HG03575 (cell line): ENCODE results near the gene EXOC2.
"Not testable (repeated sequence)": the region's sequence is repeated elsewhere in the genome, so short reads cannot be mapped to it uniquely, and the experiment has no call there.

ENCODE experiments used
- ATAC-seq: cut with Tn5 transposase; IDR thresholded peaks from one replicate; pipeline ENCODE4 v1.9.1; 2021; ENCODE audit not compliant: unreplicated experiment, insufficient number of reproducible peaks, low FRiP score; ENCODE audit errors: extremely low read depth

The EXOC2 gene

DNA sequence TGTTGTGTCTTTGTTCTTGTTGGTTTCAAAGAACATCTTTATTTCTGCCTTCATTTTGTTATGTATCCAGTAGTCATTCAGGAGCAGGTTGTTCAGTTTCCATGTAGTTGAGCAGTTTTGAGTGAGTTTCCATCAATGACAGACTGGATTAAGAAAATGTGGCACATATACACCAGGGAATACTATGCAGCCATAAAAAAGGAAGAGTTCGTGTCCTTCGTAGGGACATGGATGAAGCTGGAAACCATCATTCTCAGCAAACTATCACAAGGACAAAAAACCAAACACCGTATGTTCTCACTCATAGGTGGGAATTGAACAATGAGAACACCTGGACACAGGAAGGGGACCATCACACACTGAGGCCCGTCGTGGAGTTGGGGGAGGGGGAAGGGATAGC, 87.0 kb downstream of the EXOC2 start:
- not testable (repeated sequence) for ATAC-seq

DNA sequence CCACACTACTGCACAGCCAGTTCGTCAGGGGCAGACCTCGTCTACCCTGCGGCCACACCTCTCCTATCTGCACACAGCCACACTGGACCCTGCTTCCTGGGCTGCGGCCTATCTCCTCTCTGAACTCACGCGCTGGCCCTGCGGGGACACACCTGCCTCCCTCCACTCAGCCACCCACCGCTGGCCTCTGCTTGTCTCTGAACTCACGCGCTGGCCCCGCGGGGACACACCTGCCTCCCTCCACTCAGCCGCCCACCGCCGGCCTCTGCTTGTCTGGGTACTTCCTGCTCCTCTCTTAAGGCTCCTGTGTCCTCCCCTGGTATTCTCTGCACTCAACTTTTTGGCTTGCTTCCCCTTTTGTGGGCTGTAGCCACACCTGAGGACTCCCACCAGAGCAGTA, 88.4 kb downstream of the EXOC2 start:
- ATAC-seq: no peak

DNA sequence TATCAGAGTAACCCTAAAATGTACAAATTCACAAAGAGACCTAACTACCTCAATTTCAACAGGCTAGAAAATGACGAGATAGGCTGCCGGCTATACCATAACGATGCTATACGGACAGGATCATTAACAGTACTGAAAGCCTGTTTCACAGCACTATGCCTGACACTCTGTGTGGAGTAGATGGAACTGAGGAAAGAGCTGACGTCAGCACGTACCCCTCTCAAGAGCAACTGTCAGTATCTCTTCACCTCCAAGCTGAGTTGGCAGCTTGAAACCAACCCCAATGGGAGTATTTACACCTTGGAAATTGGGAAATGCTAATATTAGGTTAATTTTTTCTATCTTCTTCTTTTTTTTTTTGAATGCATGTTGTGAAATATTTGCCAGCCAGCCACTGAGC, 89.7 kb downstream of the EXOC2 start:
- ATAC-seq: no peak

DNA sequence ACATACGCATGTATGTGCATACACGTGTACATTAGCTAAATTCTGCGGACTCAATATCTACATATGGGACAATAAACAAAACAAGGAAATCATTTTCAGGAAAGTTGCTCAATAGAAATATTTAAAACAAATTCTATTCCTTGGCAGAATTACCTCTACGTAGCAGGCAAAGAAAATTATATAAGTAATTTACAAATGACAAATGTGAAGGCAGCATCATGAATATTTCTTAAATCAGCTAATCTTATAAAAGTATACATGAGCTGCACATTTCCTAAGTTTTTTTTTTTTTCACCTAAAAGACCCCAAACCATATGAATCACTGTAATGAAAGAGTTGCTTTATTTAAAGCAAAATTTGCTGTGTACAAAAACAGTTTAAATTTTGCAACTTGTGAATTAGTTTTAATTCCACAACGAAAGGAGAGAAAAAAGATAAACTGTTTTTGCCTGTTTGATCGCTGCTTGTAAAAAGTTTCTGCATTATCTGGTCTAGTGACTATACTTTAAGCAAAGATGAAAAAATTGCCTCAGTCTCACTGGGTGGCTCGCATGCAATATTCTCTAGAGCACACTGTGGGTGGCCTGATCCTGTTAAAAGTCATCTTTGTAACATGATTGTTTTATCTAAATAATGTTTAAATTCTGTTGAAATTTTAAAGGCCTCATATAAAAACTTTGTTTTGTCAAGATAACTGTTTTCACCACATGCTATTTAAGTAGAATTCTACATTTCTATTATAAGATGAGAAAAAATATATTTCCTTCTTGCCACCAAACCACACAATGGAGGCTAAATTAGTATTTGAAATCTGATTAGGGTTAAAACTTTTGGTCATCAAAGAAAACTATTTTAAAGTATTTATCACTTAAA, 93.1 kb downstream of the EXOC2 start:
- no peak for ATAC-seq

DNA sequence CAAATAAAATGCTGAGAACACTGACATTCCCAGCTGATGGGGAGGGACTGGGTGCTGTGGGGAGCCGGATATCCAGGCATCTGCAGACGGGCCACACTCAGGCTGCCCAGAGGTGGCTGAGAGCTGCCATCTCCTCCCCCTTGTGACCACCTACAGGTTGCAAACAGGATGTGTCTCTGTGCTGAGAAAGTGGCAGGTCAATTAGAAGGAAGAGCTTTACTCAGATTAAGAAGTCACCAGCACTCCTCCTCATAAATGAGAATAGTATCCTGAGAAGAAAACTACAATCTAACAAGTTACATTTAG, 99.1 kb downstream of the EXOC2 start:
- no peak for ATAC-seq

DNA sequence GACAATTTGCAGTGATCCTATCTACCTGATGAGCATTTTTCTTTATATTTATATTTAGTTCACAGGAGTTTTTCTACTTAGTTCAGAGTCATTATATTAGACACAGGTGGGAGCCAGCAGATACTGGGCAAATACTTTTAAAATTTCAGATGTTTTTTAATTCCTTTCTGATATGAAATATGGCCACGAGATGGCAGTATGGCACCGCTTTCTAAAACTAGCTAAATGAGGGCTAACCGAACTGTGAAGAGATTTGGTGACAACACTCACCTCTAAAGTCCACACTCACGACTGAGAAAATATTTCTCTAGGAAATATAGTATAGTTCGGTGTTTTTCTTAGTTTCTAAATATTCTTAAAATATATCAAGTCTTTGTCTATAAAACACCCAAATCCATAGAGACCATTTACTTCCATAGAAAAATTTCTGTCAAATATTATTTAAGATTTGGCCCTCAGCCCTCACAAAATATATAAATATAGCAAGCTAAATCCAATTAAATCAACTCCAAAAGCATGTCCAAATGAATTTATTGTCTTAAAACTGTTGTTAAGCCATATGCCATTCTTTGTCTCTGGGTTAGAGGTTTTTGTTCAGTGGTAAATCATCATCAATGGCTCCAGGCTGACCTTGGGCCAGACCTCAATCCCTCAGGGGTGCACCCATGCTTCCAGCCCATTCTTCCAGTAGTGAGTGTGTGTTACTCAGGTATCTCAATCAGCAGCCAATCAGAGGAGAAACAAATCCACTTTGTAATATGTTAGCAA, 99.6 kb downstream of the EXOC2 start:
- no peak for ATAC-seq

DNA sequence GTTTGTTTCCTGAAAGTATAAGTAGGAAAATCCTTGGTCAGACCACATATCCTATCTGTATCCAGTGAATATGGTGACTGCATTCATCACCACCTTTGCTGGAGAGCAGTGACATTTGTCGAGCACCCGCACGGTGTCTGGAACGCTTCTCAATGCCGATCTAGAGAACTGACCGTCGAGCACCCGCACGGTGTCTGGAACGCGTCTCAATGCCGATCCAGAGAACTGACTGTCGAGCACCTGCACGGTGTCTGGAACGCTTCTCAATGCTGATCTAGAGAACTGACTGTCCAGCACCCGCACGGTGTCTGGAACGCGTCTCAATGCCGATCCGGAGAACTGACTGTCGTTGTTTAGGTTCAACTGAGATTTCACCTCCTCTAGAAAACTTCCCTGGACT, 103.8 kb downstream of the EXOC2 start:
- no peak for ATAC-seq

DNA sequence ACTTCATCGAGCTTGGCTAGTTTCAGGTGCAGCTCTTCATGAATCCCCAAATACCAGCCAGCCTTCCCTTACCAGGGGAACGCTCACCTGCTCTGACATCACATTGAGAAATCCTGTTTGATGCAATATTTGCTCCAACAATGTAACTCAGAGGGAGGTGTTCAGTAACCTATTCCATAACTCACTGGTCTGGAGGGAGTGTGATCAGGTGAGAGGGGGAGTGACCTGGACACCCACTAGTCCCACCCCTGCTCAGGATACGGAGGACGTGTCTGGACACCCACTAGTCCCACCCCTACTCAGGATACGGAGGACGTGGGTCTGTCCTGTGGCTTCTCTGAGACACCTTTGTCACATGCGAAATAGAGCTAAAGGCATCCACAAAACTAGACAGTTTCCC, 106.4 kb downstream of the EXOC2 start:
- no peak for ATAC-seq

DNA sequence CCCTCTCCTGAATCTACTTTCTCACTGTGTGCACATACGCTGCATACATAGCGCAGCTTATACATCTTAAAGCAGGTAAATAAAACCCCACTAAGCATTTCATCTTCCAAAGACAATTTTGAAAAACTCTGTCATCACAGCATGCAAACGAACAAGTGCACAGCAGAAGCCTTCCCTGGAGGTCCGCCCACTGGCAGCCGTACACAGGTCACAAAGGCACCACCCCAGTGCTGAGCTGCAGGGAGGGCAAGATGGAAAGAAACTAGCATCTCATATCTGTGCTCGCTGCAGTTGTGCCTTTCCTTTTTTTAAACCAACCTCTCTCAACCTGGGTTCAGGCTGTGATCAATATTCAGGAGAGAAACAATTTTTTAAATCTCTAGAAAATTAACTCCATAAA, 109.3 kb downstream of the EXOC2 start:
- no peak for ATAC-seq

DNA sequence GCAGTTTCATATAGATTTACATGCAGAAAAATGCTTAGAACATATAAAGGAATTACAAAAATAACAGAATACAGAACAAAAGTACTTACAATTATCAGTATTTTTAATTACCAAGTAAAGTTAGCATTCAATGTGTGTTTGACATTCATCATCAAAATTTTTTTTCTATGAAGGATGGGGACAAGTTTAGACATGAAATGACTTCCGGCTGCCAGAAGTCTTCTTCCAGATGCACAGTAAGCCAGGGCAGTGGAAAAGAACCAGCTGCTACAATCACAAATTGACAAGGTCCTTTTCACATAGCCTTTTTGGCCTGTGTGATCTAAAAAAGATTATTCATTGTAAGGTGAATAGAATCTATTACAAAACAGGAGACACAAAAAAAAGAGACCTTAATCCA, 109.8 kb downstream of the EXOC2 start:
- no peak for ATAC-seq

DNA sequence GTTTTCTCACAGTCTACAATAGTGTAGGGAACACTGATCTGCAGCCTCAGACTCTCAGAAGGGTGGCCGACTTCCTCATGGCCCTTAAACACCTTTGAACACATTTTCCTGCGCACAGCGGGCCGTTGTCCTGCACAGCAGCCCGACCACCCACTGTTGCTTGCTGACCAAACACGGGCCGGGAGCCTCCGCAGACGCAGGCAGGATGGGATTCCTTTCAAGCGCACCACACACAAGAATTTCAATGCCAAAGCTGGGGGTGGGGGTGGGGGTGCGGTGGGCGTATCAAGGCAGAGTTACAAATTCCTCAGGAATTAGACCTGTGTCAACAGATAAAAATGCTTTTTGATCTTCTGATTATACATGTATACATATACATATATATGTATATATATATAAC, 110.6 kb downstream of the EXOC2 start:
- ATAC-seq: no peak

DNA sequence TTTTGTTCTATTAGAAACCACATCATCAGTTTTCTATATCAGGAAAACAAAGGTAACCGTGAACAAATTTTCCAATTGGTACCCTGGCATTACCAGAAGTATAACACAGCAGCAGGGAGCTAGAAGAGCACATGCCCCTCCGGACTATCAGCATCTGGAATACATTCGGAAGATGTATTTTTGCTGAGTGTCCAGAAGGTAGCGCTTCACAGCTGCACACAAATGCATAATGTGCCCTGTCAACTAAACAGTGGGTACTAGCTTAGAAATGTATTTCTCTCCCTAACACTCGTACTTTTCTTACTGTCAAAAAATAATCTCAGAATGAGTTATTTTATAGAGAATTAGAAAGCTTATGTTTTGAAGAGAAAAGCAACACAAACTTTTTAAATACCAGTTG, 113.6 kb downstream of the EXOC2 start:
- ATAC-seq: no peak

DNA sequence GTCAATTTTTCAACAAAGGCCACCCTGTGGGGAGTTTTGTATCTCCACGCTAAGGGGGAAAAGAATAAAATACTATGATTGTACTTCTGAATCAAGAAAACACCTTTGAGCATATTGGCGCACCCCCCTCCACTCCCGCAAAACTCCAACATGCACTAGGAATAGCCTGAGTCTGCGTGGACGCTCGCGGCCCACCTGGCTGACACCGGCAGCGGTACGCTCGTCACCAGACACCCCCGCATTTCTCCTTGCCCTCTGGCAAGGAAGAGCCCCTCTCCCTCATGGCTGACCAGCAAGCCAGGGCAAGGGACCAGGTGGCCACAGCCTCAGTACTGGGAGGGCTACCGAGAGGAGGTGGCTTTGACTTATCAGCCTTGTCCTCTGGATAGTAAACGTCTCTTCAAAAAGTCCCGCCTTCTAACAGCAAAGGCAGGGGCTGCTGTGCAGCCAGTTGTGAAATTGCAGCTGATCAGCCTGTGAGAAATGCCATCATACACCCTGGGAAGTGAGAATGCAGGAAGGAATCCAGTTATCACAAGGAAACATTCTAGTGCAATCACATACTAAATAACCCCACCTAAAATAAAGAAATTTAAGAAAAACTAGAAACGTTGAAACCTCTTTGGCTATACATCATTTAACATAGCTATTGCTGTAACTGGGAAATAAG, 120.2 kb downstream of the EXOC2 start:
- ATAC-seq: no peak

DNA sequence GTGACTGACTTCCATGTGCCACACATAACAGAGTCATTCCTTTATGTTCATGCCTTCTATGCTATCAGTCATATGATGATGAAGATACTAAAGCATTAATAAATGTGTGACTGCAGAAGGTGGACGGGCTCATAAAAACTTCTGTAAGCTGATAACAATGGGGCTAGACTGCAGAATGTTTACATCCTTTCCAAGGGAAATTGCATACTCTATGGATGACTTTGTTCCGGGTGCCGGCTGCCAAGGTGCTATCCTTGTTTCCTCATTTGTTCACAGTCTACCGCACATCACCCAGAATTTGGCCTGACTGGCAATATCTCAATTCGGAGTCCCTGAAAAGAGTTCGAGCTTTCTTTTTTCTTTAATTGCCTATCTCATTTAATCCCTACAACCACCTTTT, 121.0 kb downstream of the EXOC2 start:
- no peak for ATAC-seq

DNA sequence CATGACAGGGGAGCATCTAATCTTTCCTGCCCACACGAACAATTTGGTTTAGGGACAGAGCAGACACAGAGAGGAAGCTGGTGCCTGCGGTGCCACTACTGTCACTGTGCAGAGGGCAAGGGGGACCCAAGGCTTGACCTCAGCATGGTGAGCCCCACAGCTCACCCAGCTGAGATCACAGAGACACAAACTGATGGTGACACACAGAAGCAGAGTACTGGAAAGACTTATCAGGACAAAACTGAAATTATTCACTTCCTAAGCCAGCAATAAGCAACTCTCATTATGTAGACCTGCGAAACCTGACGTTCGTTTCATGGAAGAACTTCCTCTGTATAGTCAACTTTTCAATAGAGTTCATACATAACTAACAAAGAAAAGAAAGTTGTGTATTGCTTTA, 122.1 kb downstream of the EXOC2 start:
- ATAC-seq: no peak

DNA sequence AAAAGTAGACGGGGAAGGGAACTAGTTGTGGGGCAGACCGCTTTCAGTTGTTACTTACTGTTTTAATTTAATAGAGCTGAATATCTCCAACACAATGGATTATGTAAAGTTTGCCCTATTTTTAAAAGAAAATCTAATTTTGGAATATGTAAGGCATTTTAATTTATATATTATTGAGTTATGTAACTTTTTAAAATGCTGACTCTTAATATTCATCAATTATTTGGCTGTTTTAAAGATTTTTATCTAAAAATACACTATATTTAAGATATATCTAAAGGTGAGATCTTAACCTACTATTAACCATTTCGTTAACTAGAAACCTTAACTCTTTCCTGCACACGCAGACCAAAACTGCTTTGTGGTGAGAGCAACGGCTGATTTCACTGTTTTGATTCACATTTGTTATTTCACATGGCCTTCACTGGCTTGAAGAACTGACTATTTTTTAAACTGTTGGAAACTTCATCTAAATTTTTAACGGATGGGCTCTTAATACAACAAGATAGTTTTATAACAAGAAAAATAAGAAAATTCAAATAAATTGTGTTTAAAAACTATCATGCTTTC, 123.9 kb downstream of the EXOC2 start:
- ATAC-seq: no peak

DNA sequence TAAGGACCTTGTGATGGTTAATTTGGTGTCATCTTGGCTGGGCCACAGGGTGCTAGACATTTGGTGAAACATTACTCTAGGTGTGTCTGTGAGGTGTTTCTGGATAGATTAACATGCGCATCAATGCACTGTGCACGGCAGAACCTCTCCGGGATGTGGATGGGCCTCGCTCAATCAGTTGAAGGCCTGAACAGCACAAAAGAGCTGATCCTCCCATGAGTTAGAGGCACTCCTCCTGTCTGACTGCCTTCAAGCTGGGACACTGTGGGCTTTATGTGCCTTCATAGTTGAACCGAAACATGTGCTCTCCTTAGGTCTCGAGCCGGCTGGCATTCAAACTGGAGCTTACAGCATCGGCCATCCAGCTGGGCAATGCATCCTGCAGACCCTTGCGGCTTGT, 124.9 kb downstream of the EXOC2 start:
- no peak for ATAC-seq

DNA sequence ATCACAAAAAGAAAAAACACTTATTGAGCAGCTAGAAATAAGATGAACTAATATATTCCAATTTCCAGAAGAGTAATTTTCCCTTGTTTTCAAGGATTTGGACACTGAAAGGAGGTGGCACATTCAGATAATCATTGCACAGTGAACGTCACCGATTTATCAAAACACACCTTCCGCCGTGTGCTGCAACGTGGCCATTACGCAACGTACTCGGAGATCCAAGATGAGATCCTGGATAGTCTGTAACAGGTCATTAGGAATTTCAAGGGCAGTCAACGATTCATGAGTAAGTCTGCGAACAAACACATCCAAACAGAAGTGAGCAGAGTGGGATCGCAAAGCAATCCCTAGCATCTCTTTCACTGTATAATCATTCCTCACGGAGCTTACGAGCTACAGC, 129.1 kb downstream of the EXOC2 start:
- ATAC-seq: no peak

DNA sequence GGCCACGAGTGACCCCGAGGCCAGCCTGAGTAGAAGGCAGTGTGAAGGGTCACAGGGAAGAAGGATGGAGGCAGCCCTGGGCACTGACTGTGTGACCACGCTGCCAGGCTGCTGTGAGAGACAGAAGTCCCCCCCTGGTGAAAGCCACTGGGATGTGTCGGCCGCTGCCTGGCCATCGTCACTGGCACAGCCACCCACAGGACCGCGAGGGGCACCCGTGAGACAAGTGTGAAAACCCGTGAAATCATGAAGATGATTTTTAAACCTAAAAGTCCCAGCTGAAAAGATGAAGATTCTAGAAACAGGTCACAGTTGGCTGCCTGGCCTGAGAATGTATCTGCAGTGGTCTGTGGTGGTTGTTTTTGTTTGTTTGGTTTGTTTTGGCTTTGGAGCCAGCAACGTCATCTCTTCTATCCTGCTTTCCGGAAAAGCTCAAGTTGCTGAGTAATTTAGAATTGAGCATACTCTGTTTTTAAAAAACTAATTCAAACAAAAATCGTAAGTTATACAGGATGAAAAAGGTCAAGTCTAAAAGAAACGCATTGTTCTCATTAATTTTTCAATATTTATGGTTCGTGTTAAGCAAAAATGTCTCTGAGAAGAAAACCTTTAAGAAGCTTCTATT, 130.8 kb downstream of the EXOC2 start:
- no peak for ATAC-seq
